Raji (cell line): ENCODE measurements around the gene MAN2B2.

Experiments used
- POLR2A ChIP-seq: IDR thresholded peaks from 2 replicates; pipeline ENCODE4 v1.6.1; 2011; ENCODE audit warnings: low read depth, low read length, control low read depth; ENCODE audit not compliant: insufficient read depth

MAN2B2 gene

GRCh38 chr4:6620891-6621555 is 46.0 kb downstream of the MAN2B2 start:
- no peak for TF ChIP-seq POLR2A

GRCh38 chr4:6621556-6621927 is 46.6 kb downstream of the MAN2B2 start:
- no peak for TF ChIP-seq POLR2A

DNA sequence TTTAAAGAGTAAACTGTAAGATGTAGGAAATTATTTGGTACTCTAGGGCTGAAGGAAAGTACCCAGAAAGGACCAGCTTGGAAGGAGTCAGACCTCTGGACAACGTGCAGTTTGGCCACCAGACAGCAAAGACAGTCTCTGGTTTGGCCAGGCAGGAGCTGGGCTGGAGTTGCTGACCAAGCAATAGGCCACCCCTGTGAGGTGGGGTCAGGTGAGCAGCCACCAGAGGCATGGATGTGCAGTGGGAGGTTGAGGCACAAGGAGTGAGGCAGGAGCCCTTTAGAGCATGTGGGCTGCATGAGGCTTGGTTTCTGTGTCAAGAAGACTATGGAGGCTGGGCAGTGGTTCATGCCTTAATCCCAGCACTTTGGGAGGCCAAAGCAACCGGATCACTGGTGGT is 47.8 kb downstream of the MAN2B2 start:
- TF ChIP-seq POLR2A: no peak

DNA sequence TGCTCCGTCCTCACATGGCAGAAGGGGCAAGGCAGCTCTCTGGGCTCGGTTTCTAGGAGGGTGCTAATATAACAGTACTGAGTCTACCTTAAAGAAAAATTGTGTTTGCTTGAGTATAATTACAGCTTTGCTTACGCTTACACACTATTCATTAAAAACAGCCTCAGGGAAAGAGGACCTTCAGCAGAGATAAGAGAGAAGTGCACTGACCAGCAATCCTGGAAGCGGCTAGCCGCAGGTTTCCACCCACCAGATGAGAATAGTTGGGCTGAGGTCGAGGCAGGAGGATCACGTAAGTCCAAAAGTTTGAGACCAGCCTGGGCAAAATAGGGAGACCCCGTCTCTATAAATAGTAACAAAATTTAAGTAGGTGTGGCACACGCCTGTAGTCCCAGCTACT is 50.3 kb downstream of the MAN2B2 start:
- no peak for TF ChIP-seq POLR2A

DNA sequence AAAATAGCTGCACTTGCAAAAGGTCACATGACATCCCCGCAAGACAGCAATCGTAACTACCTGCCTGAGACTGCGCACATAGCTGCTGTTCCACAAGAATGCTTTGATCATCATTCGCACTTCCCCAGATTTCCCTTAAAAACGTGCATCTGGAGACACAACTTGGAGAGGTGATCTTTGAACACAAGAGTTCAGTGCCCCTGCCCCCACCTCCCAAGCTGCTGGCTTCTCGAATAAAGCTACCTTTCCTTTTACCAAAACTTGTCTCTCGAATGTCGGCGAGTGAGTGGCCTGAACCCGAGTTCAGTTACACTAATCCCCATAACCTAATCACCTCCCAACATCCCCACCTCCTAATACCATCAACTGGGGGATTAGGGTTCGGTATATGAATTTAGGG is 51.1 kb downstream of the MAN2B2 start:
- no peak for TF ChIP-seq POLR2A

DNA sequence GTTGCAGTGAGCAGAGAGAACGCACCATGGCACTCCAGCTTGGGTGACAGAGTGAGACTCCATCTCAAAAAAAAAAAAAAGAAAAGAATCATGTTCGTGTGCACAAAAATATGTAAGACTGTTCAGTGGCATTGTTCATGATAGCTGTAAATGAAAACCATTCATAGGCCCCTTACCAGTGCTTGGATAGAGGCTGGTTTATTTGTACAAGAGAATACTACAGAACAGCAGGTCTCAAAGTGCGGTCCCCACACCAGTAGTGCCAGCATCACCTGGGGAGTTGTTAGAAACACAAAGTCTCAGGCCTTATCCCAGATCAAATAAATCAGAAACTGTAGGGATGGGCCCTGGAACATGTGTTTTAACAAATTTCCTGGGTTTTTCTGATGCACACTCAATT is 52.8 kb downstream of the MAN2B2 start:
- no peak for TF ChIP-seq POLR2A

DNA sequence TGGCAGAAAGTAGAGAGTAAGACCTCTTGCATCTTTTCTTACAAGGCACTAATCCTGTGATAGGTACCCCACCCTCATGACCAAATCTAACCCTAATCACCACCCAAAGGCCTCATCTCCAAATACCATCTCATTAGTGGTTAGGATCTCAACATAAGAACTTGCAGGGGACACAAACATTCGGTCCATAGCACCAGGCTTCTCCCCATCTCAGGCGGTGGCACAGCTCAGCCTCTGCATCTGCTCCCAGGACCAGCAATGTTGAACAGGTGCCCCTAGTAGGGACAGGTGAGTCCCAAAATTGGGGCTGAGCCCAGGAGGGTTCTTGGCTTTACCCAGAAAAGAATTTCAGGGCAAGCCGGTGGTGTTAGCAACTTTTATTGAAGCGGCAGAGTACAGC is 57.1 kb downstream of the MAN2B2 start:
- TF ChIP-seq POLR2A: no peak

- TF ChIP-seq POLR2A: peak; percentile 64
Measured at GRCh38 chr4:6633091-6633906, 58.3 kb downstream of the MAN2B2 start.

GRCh38 chr4:6634746-6635145 is 59.8 kb downstream of the MAN2B2 start:
- TF ChIP-seq POLR2A: no peak

GRCh38 chr4:6639137-6639680 is 64.2 kb downstream of the MAN2B2 start:
- no peak for TF ChIP-seq POLR2A

- TF ChIP-seq POLR2A: peak; percentile 94
Measured at GRCh38 chr4:6640292-6641163, 65.5 kb downstream of the MAN2B2 start, which contains the start of gene MRFAP1. MRFAP1 (plus strand) TSS chr4:6640685; CDS start chr4:6640863, 178 bp downstream.

DNA sequence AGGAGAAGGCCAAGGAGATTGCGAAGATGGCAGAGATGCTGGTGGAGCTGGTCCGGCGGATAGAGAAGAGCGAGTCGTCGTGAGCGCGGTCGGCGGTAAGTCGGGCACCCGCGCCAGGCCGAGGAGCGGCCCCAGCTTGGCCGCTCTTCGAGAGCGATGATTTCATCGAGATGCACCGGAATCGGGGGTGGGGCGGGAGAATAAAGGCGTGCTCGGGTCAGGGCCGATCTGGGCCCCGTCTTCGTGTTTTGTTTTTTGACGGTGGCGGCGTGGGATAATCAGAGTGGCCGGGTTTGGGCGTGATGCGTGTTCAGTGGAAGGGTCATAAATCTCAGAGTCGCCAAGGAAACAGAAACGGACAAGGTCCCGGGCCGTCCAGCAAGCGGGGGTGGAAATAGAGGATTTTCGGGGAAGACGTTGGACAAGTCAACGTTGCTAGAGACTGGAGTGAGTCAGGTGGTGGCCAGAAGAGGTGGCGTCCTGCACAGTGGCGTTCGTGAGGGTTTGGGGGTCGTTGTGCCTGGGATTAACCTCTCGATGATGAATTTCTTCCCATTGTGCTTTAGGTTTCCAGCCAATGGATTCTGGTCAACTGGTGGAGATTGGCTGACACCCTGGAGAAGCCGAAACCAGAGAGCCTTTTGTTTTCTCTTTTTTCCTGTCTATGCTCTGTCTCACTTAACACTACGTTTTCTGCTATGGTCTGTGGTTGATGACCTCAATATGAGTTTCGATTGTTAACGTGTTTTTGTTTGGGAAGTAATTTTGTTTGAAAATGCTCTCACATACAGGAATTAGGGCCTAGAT is 66.4 kb downstream of the MAN2B2 start:
- no peak for TF ChIP-seq POLR2A

- no peak for TF ChIP-seq POLR2A
Measured at GRCh38 chr4:6641971-6642320, 67.0 kb downstream of the MAN2B2 start.

DNA sequence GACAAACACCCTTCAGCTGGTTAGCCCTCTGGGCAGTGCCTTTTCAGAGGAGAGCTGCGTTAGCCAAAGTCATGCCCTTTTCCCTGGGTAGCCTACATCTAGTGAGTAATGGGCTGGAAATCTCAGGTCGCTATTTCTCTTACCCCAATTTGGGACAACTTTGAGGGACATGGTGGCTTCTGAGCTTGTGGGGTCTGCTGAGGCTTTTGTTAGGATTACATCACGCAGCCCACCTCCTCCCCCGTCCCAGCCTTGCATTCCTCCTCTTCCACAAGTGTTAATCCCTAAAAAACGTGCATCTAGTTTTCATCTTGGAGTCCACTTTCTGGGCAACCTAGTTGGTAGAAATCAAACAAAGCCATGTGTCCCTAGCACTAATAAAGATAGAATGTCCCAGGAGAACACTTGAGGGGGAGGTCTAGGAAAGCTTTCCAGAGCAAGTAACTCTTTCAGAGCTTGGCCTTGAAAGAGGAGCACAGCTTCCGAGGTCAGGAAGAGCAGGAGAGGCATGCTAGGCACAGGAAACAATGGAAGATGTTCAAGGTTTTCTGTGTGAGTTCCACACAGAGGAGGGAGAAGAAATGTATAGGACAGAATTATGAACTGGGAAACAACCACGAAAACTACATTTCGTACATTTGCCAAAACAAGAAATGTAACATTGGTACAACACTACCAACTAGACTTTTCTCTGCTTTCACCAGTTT is 68.3 kb downstream of the MAN2B2 start:
- no peak for TF ChIP-seq POLR2A

DNA sequence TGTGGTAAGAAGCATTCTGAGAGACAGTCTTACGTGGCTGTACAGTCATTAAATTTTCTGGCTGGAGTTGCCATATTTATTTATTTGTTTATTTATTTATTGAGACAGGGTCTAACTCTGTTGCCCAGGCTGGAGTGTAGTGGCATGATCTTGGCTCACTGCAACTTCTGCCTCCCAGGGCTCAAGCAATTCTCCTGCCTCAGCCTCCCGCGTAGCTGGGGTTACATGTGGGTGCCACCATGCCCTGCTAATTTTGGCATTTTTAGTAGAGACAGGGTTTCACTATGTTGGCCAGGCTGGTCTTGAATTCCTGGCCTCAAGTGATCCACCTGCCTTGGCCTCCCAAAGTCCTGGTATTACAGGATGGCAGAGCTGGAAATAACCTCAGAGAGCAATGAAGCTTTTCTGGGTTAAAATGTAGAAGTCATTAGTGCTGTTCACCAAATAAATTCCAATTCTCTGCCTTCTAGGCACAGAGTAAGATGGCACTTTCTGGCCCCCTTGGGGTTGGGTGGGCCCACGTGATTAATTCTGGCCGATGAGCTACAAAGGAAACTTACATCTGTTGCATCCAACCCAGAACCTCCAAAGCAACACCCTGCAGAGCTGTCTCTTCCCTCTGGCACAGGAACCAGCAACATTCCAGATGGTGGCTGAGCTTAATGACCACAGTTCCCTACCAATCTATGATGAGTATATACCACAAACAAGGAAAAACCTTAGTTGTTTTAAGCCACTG is 70.0 kb downstream of the MAN2B2 start:
- no peak for TF ChIP-seq POLR2A
